Cortex of kidney (tissue), 1 donor: Measurements from ENCODE around the gene CHMP4A.

Experiments used
- DNase-seq: peaks from one replicate; lab custom pipeline; 2025; lab: John Stamatoyannopoulos, UW

The CHMP4A gene

DNA sequence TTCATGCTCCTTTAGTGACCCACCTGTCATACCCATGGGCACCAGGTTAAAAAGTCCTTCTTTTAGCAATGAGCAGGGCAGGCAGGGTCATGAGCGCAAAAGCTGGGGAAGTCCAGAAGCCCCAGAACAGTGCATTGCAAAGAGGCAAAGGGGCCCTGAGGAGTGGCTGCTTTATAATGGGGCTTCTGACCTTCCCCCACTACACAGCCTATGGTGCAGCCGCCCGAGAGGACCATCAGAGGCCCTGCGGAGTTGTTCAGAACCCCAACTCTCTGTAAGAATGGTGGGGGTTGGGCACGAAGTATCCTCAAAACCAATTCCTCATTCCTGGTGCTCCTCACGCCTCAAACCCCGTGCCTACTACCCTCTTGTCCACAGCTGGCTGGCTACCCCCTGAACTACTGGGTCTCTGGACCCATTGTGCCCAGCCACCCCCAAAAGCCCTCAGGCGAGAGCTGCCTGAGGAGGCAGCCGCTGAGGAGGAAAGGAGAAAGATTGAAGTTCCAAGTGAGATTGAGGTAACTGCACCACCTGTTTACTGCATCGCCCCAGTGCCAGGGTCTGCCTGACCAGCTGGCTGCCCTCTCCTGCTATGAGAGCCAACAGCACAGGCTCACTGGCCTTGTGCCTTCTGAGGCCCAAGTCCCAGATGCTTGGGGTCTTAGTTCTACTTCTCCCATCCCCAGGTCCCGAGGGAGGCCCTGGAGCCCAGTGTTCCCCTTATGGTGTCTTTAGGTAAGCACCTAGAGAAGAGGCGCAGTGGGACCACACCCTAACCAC is 34.7 kb downstream of the CHMP4A start:
- no peak for DNase-seq

DNA sequence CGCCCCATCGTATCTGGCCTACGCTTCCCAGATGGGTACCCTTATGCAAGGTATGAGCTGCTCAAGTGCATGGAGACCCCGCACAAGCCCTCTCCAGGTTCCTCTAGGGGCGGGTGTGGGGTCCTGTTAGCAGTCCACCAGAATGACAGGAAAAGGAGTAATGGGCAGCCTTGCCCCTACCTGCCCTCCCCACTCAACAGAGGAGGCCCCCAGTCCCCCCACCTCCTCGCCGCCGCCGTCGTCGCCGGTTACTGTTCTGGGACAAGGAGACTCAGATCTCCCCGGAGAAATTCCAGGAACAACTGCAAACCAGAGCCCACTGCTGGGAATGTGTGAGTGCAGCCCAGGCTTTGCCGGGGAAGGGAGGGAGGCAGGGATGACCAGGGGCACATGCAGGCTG is 35.4 kb downstream of the CHMP4A start:
- DNase-seq, result no peak

DNA sequence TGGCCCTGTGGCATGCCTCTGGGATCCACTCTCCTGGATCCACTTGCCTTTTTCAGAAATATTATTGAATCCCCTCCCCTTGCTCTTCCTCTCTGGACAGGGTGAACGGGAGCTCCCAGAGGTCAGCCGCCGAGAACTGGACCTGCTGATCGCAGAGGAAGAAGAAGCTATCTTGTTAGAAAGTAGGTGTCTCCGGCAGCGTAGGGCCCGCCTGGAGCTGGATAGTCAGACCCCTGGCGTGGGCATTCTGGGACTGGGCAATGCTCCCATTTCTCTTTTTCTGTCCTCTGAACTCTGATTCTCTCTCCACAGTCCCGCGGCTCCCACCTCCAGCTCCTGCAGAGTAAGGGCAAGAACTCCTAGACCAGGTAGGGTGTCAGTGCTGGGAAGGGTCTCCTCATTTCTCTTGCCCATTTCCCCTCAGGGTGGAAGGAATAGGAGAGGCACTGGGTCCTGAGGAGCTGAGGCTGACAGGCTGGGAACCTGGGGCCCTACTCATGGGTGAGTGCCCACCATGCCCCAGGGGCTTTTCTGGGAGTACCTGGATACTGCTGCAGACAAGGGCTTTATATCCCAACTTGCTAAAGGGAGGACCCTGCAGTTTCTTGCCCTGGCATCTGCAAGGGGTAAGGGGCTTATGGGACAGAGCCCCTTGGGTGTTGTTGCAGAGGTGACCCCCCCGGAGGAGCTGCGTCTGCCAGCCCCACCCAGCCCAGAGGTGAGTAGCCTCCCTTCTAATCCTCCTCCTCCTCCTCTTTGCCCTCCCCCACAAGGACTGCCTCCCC is 36.1 kb downstream of the CHMP4A start:
- DNase-seq, result no peak

DNA sequence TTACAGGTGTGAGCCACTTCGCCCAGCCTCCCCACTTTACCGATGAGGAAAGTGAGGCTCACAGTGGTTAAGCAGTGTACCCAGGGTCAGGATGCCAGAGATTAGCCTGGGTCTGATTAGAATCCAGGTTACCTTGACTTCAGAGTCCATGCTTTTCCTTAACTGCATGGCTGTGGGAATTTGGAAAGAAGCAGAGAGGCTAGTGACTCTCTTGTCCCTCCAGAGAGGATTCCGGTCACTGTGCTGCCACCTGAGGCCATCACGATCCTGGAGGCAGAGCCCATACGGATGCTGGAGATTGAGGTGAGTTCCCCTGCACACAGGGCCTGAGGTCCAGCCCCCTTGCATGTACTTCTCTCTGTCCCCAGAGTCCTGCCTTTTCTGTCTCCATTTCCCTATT is 36.7 kb downstream of the CHMP4A start:
- no peak for DNase-seq

DNA sequence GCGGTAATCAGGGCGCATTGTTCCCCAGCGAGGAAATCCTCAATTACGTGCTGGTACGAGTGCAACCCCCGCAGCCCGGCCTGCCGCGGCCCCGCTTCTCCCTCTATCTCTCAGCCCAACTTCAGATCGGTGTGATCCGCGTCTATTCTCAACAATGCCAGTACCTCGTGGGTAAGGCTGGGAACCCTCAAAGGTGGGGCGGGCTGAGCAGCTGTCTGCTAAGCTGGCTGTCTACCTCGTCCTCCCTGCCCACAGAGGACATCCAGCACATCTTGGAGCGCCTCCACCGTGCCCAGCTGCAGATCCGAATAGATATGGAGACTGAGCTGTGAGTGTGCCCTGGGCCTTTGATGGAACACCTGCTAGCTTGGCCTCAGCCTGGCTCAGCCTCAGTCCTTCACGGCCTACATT is 40.4 kb downstream of the CHMP4A start:
- DNase-seq, result no peak

DNA sequence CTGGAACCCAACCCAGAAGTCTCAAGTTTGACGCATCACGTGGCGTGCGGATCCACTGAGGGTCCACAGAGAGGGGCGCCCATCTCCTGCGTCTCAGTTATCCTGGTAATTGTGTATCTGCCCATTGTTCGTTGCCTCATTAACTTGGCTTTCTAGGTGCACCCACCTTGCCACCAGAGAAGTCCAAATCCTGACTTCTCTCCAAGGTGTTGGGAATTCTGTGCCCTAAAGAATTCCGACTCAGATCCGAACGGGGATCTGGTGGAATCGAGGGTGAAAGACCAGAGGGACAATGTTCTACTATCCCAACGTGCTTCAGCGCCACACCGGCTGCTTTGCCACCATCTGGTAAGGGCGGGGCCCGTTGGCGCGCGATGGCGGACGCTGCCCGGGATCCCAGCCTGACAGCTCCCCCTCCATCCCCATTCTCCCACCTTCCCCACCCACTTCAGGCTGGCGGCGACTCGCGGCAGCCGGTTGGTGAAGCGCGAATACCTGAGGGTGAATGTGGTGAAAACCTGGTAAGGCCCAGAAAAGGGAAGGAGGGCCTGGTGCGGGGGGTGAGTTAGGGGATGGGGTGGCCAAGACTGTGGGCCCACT is 40.9 kb downstream of the CHMP4A start:
- DNase-seq, result no peak

DNA sequence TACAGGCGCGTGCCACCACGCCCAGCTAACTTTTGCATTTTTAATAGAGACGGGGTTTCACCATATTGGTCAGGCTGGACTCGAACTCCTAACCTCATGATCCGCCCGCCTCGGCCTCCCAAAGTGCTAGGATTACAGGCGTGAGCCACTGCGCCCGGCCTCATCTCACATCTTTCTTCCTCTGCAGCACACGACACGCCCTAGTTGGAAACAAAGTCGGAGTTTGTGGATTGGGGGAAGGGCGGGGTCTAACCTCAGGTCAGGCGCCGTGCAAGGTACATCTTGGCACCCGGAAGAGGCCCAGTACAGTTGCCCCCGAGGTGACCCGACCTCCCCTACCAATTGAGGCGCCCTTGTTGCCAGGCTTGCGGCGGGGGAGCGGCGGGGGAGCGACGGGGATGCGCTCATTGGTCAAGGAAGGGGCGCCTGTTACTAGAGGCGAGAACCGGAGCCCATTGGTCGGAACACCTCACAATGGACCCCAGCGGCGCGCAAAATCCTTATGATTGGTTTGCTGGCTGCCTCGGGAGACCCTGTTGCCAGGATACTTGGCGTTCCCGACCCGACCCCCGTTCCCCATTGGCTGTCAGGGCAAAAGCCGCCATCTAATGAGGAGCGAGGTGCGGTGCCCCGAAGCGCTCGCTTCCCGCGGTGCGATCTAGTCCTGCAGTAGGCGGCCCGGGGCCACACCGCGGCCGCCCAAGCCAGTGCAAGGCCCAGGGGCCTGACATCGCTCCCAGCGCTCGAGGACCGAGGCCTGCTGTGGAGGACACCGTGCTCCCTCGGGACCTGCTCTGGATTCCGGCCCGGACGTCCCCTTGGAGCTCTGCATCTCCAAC is 41.6 kb downstream of the CHMP4A start, which contains the start of gene REC8:
Gene REC8, plus strand, starts transcription at position 659 of the 839 bp plus-strand sequence. CDS start 473 bp downstream, outside the sequence.
- DNase-seq, result no peak

DNA sequence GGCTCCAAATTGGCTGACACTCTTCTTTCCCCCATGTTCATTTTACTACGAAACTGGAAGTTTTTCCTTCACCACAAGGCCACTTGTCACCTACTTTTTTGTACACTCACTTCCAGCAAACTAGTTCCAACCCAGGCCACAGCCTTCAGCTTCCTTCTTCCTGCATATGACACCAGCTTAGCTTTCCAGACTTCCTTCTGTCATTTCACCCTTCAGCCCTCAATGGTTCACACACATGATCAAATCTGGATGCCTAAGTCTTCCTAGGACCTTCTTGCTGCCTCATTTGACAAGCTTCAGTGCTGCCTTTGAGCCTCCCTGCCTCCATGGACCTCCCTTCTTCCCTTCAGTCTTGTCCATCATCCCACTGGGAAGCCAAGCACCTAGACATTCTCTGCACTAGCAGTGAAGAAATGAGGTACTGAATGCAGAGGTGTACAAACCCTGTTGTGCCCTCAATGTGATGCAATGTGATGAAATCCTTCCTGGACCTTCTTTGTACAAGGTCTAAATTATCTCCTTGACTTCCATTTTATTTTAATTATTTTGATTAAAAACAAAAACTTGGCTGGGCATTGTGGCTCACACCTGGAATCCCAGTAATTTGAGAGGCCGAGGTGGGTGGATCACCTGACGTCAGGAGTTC is 45.7 kb downstream of the CHMP4A start:
- DNase-seq, result no peak

DNA sequence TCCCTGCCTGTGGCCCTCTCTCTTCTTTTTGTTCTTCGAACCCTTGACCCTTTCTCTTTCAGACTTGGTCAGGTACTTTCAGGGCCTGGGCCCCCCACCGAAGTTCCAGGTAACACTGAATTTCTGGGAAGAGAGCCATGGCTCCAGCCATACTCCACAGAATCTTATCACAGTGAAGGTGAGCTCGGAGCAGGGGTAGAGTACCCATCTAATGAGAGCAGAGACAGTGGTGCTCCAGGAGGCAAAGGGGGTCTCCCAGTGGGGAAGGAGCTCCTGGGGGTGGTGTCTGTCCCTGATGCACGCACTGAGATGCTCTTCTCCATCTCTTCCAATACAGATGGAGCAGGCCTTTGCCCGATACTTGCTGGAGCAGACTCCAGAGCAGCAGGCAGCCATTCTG is 47.5 kb downstream of the CHMP4A start:
- no peak for DNase-seq

DNA sequence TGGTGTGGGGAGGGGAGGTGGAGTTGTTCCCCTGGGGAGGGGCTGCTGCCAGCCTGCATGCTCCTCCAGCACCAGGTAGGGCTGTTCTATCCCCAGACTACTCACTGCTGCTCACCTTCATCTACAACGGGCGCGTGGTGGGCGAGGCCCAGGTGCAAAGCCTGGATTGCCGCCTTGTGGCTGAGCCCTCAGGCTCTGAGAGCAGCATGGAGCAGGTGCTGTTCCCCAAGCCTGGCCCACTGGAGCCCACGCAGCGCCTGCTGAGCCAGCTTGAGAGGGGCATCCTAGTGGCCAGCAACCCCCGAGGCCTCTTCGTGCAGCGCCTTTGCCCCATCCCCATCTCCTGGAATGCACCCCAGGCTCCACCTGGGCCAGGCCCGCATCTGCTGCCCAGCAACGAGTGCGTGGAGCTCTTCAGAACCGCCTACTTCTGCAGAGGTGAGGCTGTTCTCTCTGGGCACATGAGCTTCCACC is 48.7 kb downstream of the CHMP4A start:
- no peak for DNase-seq

DNA sequence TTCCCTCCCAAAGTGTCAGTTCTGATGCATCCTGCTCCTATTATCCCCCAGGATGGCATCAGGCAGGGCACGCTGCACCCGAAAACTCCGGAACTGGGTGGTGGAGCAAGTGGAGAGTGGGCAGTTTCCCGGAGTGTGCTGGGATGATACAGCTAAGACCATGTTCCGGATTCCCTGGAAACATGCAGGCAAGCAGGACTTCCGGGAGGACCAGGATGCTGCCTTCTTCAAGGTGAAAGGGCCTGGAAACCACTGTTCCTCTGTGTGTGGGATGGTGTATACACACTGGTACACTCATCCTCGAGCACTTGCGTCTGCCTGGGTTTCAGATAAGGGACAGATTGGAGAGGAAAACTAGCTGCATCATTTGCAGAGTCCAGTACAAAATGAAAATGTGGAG is 51.2 kb downstream of the CHMP4A start:
- no peak for DNase-seq

DNA sequence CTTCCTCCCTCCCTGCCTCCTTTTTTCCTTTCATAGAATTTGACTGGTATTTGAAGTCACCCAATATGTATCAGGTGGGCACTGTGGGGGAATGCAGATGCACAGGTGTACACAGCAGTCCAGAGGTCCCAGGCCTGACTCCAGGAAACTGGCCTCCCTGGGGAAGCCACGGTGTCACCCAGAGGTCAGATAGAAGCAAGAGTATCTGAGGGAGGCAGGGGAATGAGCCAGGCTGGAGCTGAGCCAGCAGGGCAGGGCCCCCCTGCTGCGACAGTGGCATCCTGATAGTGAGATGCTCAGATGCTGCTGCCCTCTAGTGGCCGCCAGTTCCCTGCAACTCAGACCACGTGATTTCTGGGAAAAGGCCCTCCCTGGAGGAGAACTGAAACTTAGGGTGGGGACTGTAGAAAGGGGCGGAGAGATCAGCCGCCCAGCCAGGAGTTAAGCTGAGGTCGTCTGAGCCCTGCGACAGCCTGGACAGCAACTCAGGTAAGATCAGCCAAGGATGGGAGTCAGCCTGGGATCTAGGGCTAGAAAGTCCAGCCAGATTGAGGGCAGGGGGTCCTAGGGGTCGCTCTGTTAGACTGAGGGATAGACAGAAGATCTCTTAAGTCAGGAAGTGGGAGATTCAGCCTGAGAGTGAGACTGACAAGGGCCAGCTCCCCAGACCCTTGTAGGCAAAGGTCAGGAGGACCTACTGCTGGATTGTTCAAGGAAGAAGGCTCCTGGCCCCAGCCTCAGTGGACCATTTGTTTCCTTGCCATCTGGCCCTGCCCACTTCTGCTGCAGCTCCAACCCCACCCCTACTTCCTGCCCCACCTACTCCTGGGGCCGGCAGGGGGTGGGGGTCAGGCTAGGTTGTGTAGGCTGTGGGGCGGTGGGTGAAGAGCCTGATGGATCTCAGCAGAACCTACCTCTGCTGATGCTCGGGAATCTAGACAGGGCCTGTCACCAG is 52.2 kb downstream of the CHMP4A start, which contains the start of gene IRF9:
Gene IRF9, plus strand, starts transcription at position 416 of the 955 bp plus-strand sequence. CDS start 880 bp downstream, outside the sequence.
- DNase-seq, result peak; percentile 58

DNA sequence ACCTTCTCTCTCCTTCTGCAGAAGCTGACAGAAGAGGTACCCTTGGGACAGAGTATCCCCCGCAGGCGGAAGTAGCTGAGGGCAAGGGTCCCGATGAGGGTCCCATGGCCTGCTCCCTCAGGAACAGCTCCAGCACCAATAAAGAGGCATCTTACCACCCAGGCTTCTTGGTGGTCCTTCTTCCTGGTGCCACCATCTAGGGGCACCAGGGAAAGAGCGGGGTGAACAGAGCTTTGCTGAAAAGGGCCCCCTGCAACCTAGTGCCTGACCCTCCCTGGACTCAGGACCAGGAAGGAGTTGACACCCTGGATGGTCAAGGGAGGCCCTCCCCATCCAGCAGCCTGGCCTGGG is 52.8 kb downstream of the CHMP4A start:
- no peak for DNase-seq

DNA sequence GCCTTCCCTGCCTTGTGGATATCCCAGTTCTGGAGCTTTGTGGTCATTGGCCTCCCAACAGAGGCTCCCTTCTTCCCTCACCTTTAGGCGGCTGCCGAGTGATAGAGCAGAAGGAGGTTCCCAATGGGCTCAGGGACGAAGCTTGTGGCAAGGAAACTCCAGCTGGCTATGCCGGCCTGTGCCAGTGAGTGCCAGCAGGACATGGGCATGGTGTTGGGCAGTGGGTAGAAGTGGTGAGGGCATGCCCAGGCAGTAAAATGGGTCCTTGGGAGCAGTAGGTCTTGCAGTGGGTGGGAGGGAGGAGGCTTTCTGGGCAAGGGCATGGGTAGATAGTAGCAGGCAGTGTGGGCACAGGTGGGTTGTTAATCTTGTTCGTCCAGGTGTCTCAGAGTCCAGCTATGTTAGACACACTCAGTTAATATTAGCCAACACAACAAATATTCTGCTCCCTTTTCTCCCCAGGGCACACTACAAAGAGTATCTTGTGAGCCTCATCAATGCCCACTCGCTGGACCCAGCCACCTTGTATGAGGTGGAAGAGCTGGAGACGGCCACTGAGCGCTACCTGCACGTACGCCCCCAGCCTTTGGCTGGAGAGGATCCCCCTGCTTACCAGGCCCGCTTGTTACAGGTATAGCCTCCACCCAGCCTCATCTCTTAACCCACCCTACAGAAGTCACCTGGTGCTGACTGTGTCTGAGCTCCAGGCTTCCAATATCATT is 53.4 kb downstream of the CHMP4A start:
- DNase-seq, result no peak
